HepG2 (cell line): ENCODE results near the gene ORC3. TPM values are rescaled to one million over a fixed set of nuclear protein-coding genes. Genes with fewer than 3 reads are reported as not detected.

Experiments
- FOXK1 ChIP-seq: sonication (generic); formaldehyde crosslinking; IDR thresholded peaks from 2 replicates; pipeline ENCODE4 v1.4.0; 2020; ENCODE audit warnings: low read depth, missing genetic modification reagents, borderline replicate concordance
- NCOR1 ChIP-seq: fragments of 200-600 bp; sonication (generic); IDR thresholded peaks from 2 replicates; pipeline ENCODE4 v1.7.0; 2017; ENCODE audit warnings: antibody characterized with exemption, low read length, borderline replicate concordance
- NR2F2 ChIP-seq: IDR thresholded peaks from 2 replicates; pipeline ENCODE4 v1.6.1; 2012; ENCODE audit warnings: low read depth, inconsistent platforms, borderline replicate concordance
- PLRG1 ChIP-seq: fragments of 450-650 bp; conservative IDR thresholded peaks from 2 replicates; pipeline ENCODE4 v1.6.1; 2016
- SALL2 ChIP-seq: sonication (generic); formaldehyde crosslinking; IDR thresholded peaks from 2 replicates; pipeline ENCODE4 v1.8.1; 2023; ENCODE audit warnings: mild to moderate bottlenecking, missing genetic modification reagents, inconsistent platforms
- STAG1 ChIP-seq: sonication (generic); formaldehyde crosslinking; IDR thresholded peaks from 2 replicates; pipeline ENCODE4 v1.4.0; 2020; ENCODE audit warnings: missing genetic modification reagents
- ZNF367 ChIP-seq: sonication (generic); formaldehyde crosslinking; IDR thresholded peaks from 2 replicates; pipeline ENCODE4 v1.4.0; 2020; ENCODE audit warnings: missing genetic modification reagents, borderline replicate concordance
- ZNF468 ChIP-seq: sonication (generic); formaldehyde crosslinking; IDR thresholded peaks from 2 replicates; pipeline ENCODE4 v1.8.0; 2022; ENCODE audit warnings: mild to moderate bottlenecking, moderate library complexity, missing genetic modification reagents
- ZNF567 ChIP-seq: sonication (generic); formaldehyde crosslinking; IDR thresholded peaks from 2 replicates; pipeline ENCODE4 v1.8.1; 2023; ENCODE audit warnings: mild to moderate bottlenecking, missing genetic modification reagents, borderline replicate concordance
- ZNF660 ChIP-seq: sonication (generic); formaldehyde crosslinking; IDR thresholded peaks from 2 replicates; pipeline ENCODE4 v1.5.1; 2020; ENCODE audit warnings: mild to moderate bottlenecking, low read depth, missing genetic modification reagents, borderline replicate concordance
- ZNF720 ChIP-seq: sonication (generic); formaldehyde crosslinking; IDR thresholded peaks from 2 replicates; pipeline ENCODE4 v1.4.0; 2020; ENCODE audit warnings: missing genetic modification reagents
- ZSCAN25 ChIP-seq: sonication (generic); formaldehyde crosslinking; IDR thresholded peaks from 2 replicates; pipeline ENCODE4 v1.8.0; 2022; ENCODE audit warnings: mild to moderate bottlenecking, missing genetic modification reagents
- polyA plus RNA-seq, 8 experiments: library from polyadenylated mRNA; depleted of rRNA in 3 of 8; stranded (reverse) in 7 of 8; unstranded in 1 of 8; fragments of >200 nt; fragmentation: Illumina TruSeq in 4 of 8; extraction: Trizol in 4 of 8; gene quantifications; 2 replicates each; pipeline versions ENCODE4 v1.2.1 to v1.2.3, GENCODE V29; 2011 to 2016; ENCODE audit warnings: low read depth in 4 of 8, missing spikeins in 1 of 8, mixed read lengths in 1 of 8; ENCODE audit not compliant: insufficient read depth in 1 of 8
- total RNA-seq, 5 experiments: library from RNA; depleted of rRNA; stranded (reverse); fragments of >200 nt; fragmentation: Illumina TruSeq; extraction: Trizol; gene quantifications; 2 replicates each; pipeline ENCODE4 v1.2.3, GENCODE V29; 2016; ENCODE audit warnings: low read depth in 1 of 5
- TF ChIP-seq, protein P1 (sequence below): sonication (generic); formaldehyde crosslinking; conservative IDR thresholded peaks from 2 replicates; pipeline ENCODE4 v1.5.0; 2020; ENCODE audit warnings: missing genetic modification reagents
- TF ChIP-seq, protein P2 (sequence below), 2 experiments: fragments of 450-650 bp in 1 of 2; sonication (generic) in 1 of 2; formaldehyde crosslinking; IDR thresholded peaks; 2 replicates each; pipeline versions ENCODE4 v1.5.0 to v1.8.0; 2020 to 2022; ENCODE audit warnings: mild to moderate bottlenecking in 1 of 2, missing genetic modification reagents in 1 of 2
- TF ChIP-seq, protein P3 (sequence below): sonication (generic); formaldehyde crosslinking; IDR thresholded peaks from 2 replicates; pipeline ENCODE4 v1.4.0; 2020; ENCODE audit warnings: missing genetic modification reagents, borderline replicate concordance
- TF ChIP-seq, protein P4 (sequence below): sonication (generic); formaldehyde crosslinking; IDR thresholded peaks from 2 replicates; pipeline ENCODE4 v1.8.0; 2022; ENCODE audit warnings: missing genetic modification reagents, mild to moderate bottlenecking, inconsistent platforms, borderline replicate concordance
- TF ChIP-seq, protein P5 (sequence below): sonication (generic); formaldehyde crosslinking; IDR thresholded peaks from 2 replicates; pipeline ENCODE4 v1.4.0; 2020; ENCODE audit warnings: mild to moderate bottlenecking, low read depth, missing genetic modification reagents
- TF ChIP-seq, protein P6 (sequence below): sonication (generic); formaldehyde crosslinking; IDR thresholded peaks from 2 replicates; pipeline ENCODE4 v1.4.0; 2020; ENCODE audit warnings: mild to moderate bottlenecking, low read depth, missing genetic modification reagents
- TF ChIP-seq, protein P7 (sequence below): IDR thresholded peaks from 2 replicates; pipeline ENCODE4 v1.6.1; 2016; ENCODE audit warnings: control low read depth

ORC3 gene
- total and polyA plus RNA-seq, 2 of the 13 experiments (the other 11 are each of a cell fraction or from before 2014, with no cell fraction given) = 21.8 to 43.5 TPM

DNA sequence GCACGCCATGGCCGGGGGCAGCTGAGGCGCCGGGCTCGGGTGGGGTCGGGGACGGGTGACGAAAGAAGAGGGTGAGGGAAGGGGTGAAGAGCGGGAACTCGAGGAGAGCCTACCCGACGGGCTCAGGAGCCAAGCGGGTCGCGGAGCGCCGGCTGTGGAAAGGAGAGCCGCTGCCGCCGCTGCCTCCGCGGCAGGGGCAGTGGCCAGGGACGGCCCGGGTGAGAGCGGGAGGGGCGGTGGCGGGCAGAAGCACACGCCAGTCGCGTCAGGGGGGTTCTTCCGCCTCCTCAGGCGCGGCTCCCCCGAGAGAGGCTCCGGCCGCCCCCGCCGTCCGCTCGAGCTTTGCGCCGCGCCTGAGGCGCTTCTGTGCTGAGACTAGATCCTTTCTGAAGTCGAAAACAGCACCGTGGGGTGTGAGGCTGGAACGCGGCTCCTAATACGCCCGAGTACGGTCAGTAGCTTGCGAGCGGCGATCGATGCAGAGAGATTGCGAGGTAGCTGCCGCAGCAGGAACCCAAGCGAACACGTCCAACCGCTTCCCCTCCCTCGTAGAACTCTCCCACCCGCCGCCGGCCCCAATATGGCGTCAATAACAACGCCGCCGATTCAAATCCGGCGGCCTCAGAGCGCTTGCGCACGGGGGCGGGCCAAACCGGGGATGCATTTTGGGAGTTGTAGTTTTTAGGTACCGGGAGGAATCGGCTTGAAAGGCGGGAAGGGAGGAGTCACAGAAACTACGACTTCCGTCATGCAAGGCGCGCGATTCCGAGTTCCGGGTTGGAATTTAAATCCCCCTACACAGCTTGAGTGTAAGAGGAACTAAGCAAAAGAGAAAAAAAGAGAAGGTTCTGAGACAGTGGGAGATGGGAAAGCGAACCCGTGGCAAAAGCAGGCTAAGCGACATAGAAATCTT, 112.0 kb downstream of the ORC3 start, which contains the start of gene AKIRIN2 (continued):
- TF ChIP-seq ZNF720 (CRISPR knock-in tag) (no peak), PLRG1 (no peak), FOXK1 (CRISPR knock-in tag) (peak; percentile 93), NR2F2 (peak; percentile 13; the same call in 1 of the 2 replicates), SALL2 (no peak; the same call in 1 of the 2 replicates), STAG1 (CRISPR knock-in tag) (no peak), ZNF468 (CRISPR knock-in tag) (no peak), ZSCAN25 (CRISPR knock-in tag) (no peak), ZNF367 (peak; percentile 100), ZNF567 (CRISPR knock-in tag) (no peak; the same call in 1 of the 2 replicates), NCOR1 (no peak; the same call in 1 of the 2 replicates), ZNF660 (CRISPR knock-in tag) (no peak)
- TF ChIP-seq, protein P1, sequence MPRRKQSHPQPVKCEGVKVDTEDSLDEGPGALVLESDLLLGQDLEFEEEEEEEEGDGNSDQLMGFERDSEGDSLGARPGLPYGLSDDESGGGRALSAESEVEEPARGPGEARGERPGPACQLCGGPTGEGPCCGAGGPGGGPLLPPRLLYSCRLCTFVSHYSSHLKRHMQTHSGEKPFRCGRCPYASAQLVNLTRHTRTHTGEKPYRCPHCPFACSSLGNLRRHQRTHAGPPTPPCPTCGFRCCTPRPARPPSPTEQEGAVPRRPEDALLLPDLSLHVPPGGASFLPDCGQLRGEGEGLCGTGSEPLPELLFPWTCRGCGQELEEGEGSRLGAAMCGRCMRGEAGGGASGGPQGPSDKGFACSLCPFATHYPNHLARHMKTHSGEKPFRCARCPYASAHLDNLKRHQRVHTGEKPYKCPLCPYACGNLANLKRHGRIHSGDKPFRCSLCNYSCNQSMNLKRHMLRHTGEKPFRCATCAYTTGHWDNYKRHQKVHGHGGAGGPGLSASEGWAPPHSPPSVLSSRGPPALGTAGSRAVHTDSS (CRISPR knock-in tag) = no peak
- TF ChIP-seq, protein P2, sequence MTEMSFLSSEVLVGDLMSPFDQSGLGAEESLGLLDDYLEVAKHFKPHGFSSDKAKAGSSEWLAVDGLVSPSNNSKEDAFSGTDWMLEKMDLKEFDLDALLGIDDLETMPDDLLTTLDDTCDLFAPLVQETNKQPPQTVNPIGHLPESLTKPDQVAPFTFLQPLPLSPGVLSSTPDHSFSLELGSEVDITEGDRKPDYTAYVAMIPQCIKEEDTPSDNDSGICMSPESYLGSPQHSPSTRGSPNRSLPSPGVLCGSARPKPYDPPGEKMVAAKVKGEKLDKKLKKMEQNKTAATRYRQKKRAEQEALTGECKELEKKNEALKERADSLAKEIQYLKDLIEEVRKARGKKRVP (CRISPR knock-in tag; IDR thresholded peaks at IDR 0.05) = peak in 1 of 2 experiments; percentile 32; a peak in 1 of 4 replicates
- TF ChIP-seq, protein P3, sequence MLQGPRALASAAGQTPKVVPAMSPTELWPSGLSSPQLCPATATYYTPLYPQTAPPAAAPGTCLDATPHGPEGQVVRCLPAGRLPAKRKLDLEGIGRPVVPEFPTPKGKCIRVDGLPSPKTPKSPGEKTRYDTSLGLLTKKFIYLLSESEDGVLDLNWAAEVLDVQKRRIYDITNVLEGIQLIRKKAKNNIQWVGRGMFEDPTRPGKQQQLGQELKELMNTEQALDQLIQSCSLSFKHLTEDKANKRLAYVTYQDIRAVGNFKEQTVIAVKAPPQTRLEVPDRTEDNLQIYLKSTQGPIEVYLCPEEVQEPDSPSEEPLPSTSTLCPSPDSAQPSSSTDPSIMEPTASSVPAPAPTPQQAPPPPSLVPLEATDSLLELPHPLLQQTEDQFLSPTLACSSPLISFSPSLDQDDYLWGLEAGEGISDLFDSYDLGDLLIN (CRISPR knock-in tag) = no peak
- TF ChIP-seq, protein P4, sequence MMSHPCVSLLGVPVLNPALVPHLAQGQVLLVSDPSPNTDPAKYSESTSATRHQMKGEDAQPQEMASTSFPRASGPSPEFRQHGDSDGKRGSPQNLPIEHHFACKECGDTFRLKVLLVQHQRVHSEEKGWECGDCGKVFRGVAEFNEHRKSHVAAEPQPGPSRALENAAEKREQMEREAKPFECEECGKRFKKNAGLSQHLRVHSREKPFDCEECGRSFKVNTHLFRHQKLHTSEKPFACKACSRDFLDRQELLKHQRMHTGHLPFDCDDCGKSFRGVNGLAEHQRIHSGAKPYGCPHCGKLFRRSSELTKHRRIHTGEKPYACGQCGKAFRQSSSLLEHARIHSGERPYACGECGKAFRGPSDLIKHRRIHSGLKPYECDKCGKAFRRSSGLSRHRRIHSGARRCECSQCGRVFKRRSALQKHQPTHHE (CRISPR knock-in tag) = peak; percentile 38; the same call in 1 of the 2 replicates
- TF ChIP-seq, protein P5, sequence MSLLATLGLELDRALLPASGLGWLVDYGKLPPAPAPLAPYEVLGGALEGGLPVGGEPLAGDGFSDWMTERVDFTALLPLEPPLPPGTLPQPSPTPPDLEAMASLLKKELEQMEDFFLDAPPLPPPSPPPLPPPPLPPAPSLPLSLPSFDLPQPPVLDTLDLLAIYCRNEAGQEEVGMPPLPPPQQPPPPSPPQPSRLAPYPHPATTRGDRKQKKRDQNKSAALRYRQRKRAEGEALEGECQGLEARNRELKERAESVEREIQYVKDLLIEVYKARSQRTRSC (CRISPR knock-in tag) = no peak; the same call in 1 of the 2 replicates
- TF ChIP-seq, protein P6, sequence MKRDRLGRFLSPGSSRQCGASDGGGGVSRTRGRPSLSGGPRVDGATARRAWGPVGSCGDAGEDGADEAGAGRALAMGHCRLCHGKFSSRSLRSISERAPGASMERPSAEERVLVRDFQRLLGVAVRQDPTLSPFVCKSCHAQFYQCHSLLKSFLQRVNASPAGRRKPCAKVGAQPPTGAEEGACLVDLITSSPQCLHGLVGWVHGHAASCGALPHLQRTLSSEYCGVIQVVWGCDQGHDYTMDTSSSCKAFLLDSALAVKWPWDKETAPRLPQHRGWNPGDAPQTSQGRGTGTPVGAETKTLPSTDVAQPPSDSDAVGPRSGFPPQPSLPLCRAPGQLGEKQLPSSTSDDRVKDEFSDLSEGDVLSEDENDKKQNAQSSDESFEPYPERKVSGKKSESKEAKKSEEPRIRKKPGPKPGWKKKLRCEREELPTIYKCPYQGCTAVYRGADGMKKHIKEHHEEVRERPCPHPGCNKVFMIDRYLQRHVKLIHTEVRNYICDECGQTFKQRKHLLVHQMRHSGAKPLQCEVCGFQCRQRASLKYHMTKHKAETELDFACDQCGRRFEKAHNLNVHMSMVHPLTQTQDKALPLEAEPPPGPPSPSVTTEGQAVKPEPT = peak; percentile 46; the same call in 1 of the 2 replicates
- TF ChIP-seq, protein P7, sequence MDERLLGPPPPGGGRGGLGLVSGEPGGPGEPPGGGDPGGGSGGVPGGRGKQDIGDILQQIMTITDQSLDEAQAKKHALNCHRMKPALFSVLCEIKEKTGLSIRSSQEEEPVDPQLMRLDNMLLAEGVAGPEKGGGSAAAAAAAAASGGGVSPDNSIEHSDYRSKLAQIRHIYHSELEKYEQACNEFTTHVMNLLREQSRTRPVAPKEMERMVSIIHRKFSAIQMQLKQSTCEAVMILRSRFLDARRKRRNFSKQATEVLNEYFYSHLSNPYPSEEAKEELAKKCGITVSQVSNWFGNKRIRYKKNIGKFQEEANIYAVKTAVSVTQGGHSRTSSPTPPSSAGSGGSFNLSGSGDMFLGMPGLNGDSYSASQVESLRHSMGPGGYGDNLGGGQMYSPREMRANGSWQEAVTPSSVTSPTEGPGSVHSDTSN (CRISPR knock-in tag) = no peak
